H1 (cell line): ENCODE data around the gene BZW1. TPM values are rescaled to one million over a fixed set of nuclear protein-coding genes. Genes with fewer than 3 reads are reported as not detected.

Experiments
- CTCF ChIA-PET: fragments of 300-600 bp; sonication (Branson Sonifier 250); formaldehyde crosslinking; loops from one replicate; lab custom pipeline; 2021; ENCODE audit not compliant: partially characterized antibody; lab: Charles Lee
- POLR2A ChIA-PET: fragments of 300-600 bp; sonication (Branson Sonifier 250); formaldehyde crosslinking; loops from one replicate; lab custom pipeline; 2021; ENCODE audit warnings: inconsistent platforms; ENCODE audit not compliant: partially characterized antibody; lab: Charles Lee
- DNase-seq, 2 experiments: peaks; one replicate each; pipeline versions ENCODE4 v3.0.0 to v3.0.0-alpha.2; 2010 to 2022; ENCODE audit warnings: low spot score in 2 of 2, low read depth in 1 of 2, mixed read lengths in 1 of 2
- FAIRE-seq: peaks from 2 replicates; lab custom pipeline; 2011; peaks lifted over from hg19 to GRCh38; lab: Jason Lieb, UNC
- H2AFZ ChIP-seq: 2 replicates; pipeline ENCODE4 v1.8.1; 2012; ENCODE audit warnings: low read length, inconsistent platforms
- H2AK5ac ChIP-seq: 2 replicates; pipeline ENCODE4 v1.6.1; 2013; ENCODE audit warnings: low read depth, low read length
- H2BK120ac ChIP-seq: replicated peaks from 2 replicates; pipeline ENCODE3; 2013; ENCODE audit warnings: low read depth, low read length, inconsistent platforms
- H2BK12ac ChIP-seq: 2 replicates; pipeline ENCODE4 v1.6.1; 2013; ENCODE audit warnings: low read depth, low read length
- H2BK15ac ChIP-seq: 2 replicates; pipeline ENCODE4 v1.6.1; 2013; ENCODE audit warnings: low read length
- H2BK20ac ChIP-seq: 2 replicates; pipeline ENCODE4 v1.6.1; 2013; ENCODE audit warnings: low read length
- H2BK5ac ChIP-seq: 2 replicates; pipeline ENCODE4 v1.6.1; 2013; ENCODE audit warnings: low read depth, low read length
- H3K14ac ChIP-seq: 2 replicates; pipeline ENCODE4 v1.6.1; 2013; ENCODE audit warnings: inconsistent platforms; ENCODE audit not compliant: insufficient read length
- H3K18ac ChIP-seq: 2 replicates; pipeline ENCODE4 v1.6.1; 2013; ENCODE audit warnings: low read length; ENCODE audit errors: extremely low read depth
- H3K23ac ChIP-seq: 2 replicates; pipeline ENCODE4 v1.6.1; 2013; ENCODE audit warnings: inconsistent platforms; ENCODE audit not compliant: insufficient read length
- H3K23me2 ChIP-seq: 2 replicates; pipeline ENCODE4 v1.6.1; 2013; ENCODE audit warnings: low read depth, low read length
- H3K27ac ChIP-seq: 2 replicates; pipeline ENCODE4 v1.6.1; 2011; ENCODE audit warnings: low read depth, low read length, inconsistent platforms
- H3K27me3 ChIP-seq, 4 experiments: replicated peaks in 1 of 4; 1 replicate in 1 of 4; 2 replicates in 3 of 4; pipeline versions ENCODE4 v1.6.1 to v1.8.1; 2011 to 2013; ENCODE audit warnings: low read length in 3 of 4, mild to moderate bottlenecking in 3 of 4, inconsistent platforms in 2 of 4, mixed read lengths in 2 of 4, moderate library complexity in 1 of 4; ENCODE audit not compliant: control insufficient read depth in 3 of 4, insufficient read depth in 3 of 4; ENCODE audit errors: extremely low read depth in 1 of 4
- H3K36me3 ChIP-seq, 4 experiments: 2 replicates each; pipeline versions ENCODE4 v1.6.1 to v1.8.1; 2011 to 2013; ENCODE audit warnings: mild to moderate bottlenecking in 4 of 4, low read length in 3 of 4, moderate library complexity in 2 of 4, control low read depth in 1 of 4, inconsistent platforms in 1 of 4; ENCODE audit not compliant: insufficient read depth in 4 of 4, control insufficient read depth in 2 of 4
- H3K4ac ChIP-seq: replicated peaks from 2 replicates; pipeline ENCODE3; 2013; ENCODE audit warnings: low read length, low read depth, mixed read lengths, inconsistent platforms; ENCODE audit not compliant: insufficient read length
- H3K4me1 ChIP-seq, 4 experiments: replicated peaks in 1 of 4; 1 replicate in 1 of 4; 2 replicates in 3 of 4; pipeline versions ENCODE4 v1.6.1 to v1.8.1; 2011 to 2013; ENCODE audit warnings: low read length in 3 of 4, inconsistent platforms in 2 of 4, mixed read lengths in 1 of 4; ENCODE audit not compliant: insufficient read depth in 4 of 4, control insufficient read depth in 3 of 4
- H3K4me2 ChIP-seq, 2 experiments: 2 replicates each; pipeline versions ENCODE4 v1.6.1 to v1.8.1; 2011 to 2013; ENCODE audit warnings: low read depth in 2 of 2, low read length in 2 of 2, control low read depth in 1 of 2, inconsistent platforms in 1 of 2, mild to moderate bottlenecking in 1 of 2; ENCODE audit not compliant: insufficient read depth in 1 of 2
- H3K4me3 ChIP-seq, 4 experiments: fragments of 200-600, 300-600 bp in 1 of 4; sonication (generic), shearing (Covaris generic), sonication (Bioruptor Twin) in 1 of 4; 2 replicates each; pipeline versions ENCODE4 v1.5.1 to v1.8.1; 2011 to 2016; ENCODE audit warnings: low read length in 4 of 4, low read depth in 3 of 4, control low read depth in 2 of 4, inconsistent platforms in 2 of 4, mild to moderate bottlenecking in 2 of 4, mixed read lengths in 1 of 4, moderate library complexity in 1 of 4; ENCODE audit not compliant: insufficient read depth in 2 of 4; ENCODE audit errors: extremely low read depth in 1 of 4
- H3K56ac ChIP-seq: replicated peaks from 2 replicates; pipeline ENCODE3; 2013; ENCODE audit warnings: low read depth, mild to moderate bottlenecking, mixed read lengths, low read length, inconsistent platforms; ENCODE audit not compliant: insufficient read length
- H3K79me1 ChIP-seq: 2 replicates; pipeline ENCODE4 v1.6.1; 2013; ENCODE audit warnings: low read depth, low read length, control low read depth
- H3K79me2 ChIP-seq, 2 experiments: 2 replicates each; pipeline versions ENCODE4 v1.6.1 to v1.8.1; 2012 to 2013; ENCODE audit warnings: low read length in 2 of 2, mild to moderate bottlenecking in 2 of 2, inconsistent platforms in 1 of 2; ENCODE audit not compliant: insufficient read depth in 2 of 2, control insufficient read depth in 1 of 2
- H3K9ac ChIP-seq, 4 experiments: replicated peaks in 1 of 4; 1 replicate in 1 of 4; 2 replicates in 3 of 4; pipeline versions ENCODE4 v1.6.1 to v1.8.1; 2011 to 2013; ENCODE audit warnings: low read depth in 3 of 4, low read length in 3 of 4, control low read depth in 2 of 4, mild to moderate bottlenecking in 2 of 4, moderate library complexity in 2 of 4, inconsistent platforms in 1 of 4; ENCODE audit errors: extremely low read depth in 1 of 4
- H3K9me3 ChIP-seq, 2 experiments: 2 replicates each; pipeline versions ENCODE4 v1.6.1 to v1.8.1; 2012 to 2013; ENCODE audit warnings: mild to moderate bottlenecking in 2 of 2, moderate library complexity in 2 of 2, control low read depth in 1 of 2, inconsistent platforms in 1 of 2, low read depth in 1 of 2, low read length in 1 of 2, mixed read lengths in 1 of 2; ENCODE audit not compliant: insufficient read depth in 2 of 2
- H4K20me1 ChIP-seq, 2 experiments: replicated peaks in 1 of 2; 2 replicates each; pipeline versions ENCODE3 to v1.8.1; 2011 to 2013; ENCODE audit warnings: inconsistent platforms in 2 of 2, low read length in 2 of 2, mild to moderate bottlenecking in 1 of 2; ENCODE audit not compliant: insufficient read depth in 2 of 2, control insufficient read depth in 1 of 2
- H4K5ac ChIP-seq: 2 replicates; pipeline ENCODE4 v1.6.1; 2013; ENCODE audit warnings: low read length, low read depth, mixed read lengths, inconsistent platforms; ENCODE audit not compliant: insufficient read length
- H4K8ac ChIP-seq: 2 replicates; pipeline ENCODE4 v1.8.0; 2013; ENCODE audit warnings: mild to moderate bottlenecking, moderate library complexity, low read length, inconsistent platforms; ENCODE audit not compliant: insufficient read depth; ENCODE audit errors: extremely low read depth
- H4K91ac ChIP-seq: replicated peaks from 2 replicates; pipeline ENCODE3; 2013; ENCODE audit warnings: low read length, mixed read lengths, inconsistent platforms; ENCODE audit not compliant: insufficient read length
- KDM1A ChIP-seq: fragments of 200-600, 300-600 bp; sonication (generic); IDR thresholded peaks from 2 replicates; pipeline ENCODE4 v1.7.1; 2016; ENCODE audit warnings: mild to moderate bottlenecking, low read length, borderline replicate concordance
- POLR2A ChIP-seq, 2 experiments: IDR thresholded peaks; 1 replicate in 1 of 2; 2 replicates in 1 of 2; pipeline ENCODE4 v1.6.1; 2011; ENCODE audit warnings: low read depth in 2 of 2, low read length in 2 of 2, mild to moderate bottlenecking in 2 of 2; ENCODE audit errors: control extremely low read depth in 1 of 2
- WGBS, 2 experiments: shearing (Covaris generic) in 1 of 2; methylation state at CpG; one replicate each; pipeline versions ENCODE4 v1.1.6 to v1.1.7; 2013 to 2015; ENCODE audit warnings: low lambda C conversion rate in 2 of 2, mixed read lengths in 2 of 2, inconsistent platforms in 1 of 2, low coverage in 1 of 2, missing lambda C conversion rate in 1 of 2; ENCODE audit not compliant: insufficient replicate concordance in 2 of 2, insufficient coverage in 1 of 2, insufficient read length in 1 of 2; ENCODE audit errors: extremely low coverage in 1 of 2, missing lambda C conversion rate in 1 of 2; 5-methylcytosine and 5-hydroxymethylcytosine counted together
- polyA plus RNA-seq, 7 experiments: library from polyadenylated mRNA; depleted of rRNA in 3 of 7; stranded (reverse) in 5 of 7; unstranded in 2 of 7; fragments of >200 nt in 5 of 7; fragments of 200-250 nt in 2 of 7; gene quantifications; 1 replicate in 5 of 7; 2 replicates in 1 of 7; 4 replicates in 1 of 7; pipeline versions ENCODE4 v1.2.1 to v1.2.3, GENCODE V29; 2011 to 2013; ENCODE audit warnings: missing spikeins in 2 of 7, mixed read lengths in 2 of 7
- total RNA-seq: library from RNA; stranded (reverse); fragmentation: NEBNext Ultra II Directional; extraction: Animal tissue kit (Norgen Biotek cat#: 25700); gene quantifications from 2 replicates; pipeline ENCODE4 v1.2.1, GENCODE V29; 2021

Gene BZW1
- total and polyA plus RNA-seq, 2 of the 8 experiments (the other 6 are each of a cell fraction or from before 2014, with no cell fraction given) = 152 to 335 TPM

DNA sequence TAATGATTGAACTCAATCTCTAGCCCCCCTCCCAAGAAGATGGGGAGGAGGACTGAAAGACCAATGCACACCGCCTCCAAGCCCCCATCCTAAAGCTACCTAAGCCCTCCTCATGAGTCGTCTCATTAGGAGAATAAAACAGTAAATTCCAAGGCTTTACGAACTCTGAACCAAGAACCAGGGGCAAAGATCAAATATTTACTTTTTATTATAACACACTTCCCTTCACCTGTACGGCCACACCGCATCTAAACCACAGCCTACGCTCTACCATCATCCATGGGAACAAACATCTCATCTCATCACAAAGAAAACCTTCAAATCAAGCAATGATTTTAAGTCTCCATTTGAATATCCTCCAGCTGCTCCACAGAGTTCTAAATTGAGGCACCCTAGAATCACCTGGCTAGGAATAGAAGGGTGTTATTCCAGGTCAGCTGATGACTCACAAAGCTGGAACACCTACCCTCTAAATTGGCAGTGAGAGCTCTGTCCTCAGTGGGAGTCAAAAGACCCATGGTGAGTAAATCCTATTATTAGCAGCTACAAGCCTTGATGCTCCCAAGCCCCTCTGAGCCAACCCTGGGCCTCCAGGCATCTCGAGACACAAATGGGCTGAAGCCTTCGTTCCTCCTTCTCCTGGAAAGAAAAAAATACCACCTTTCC, 45.6 kb upstream of the BZW1 start:
- Histone ChIP-seq H3K14ac (no peak overlapping the region), H3K4me2 (no peak overlapping the region), H4K5ac (no peak overlapping the region), H2AK5ac (no peak overlapping the region), H3K36me3 (no peaks in the 10 kb centered on the region), H4K91ac (no peak overlapping the region), H2BK5ac (no peak overlapping the region), H4K20me1 (no peaks in the 10 kb centered on the region), H3K4me3 (no peak overlapping the region), H3K27ac (no peak overlapping the region), H3K4ac (no peak overlapping the region), H4K8ac (no peak overlapping the region), H3K27me3 (no peaks in the 10 kb centered on the region), H3K18ac (no peak overlapping the region), H3K23me2 (no peaks in the 10 kb centered on the region), H3K79me2 (no peaks in the 10 kb centered on the region), H3K9ac (no peak overlapping the region), H2AFZ (no peak overlapping the region), H2BK20ac (no peak overlapping the region), H2BK12ac (no peak overlapping the region), H3K4me1 (no peaks in the 10 kb centered on the region), H3K79me1 (no peaks in the 10 kb centered on the region; the same call in 1 of the 2 replicates), H3K56ac (no peak overlapping the region), H3K9me3 (no peaks in the 10 kb centered on the region), H2BK15ac (no peak overlapping the region), H3K23ac (no peak overlapping the region), H2BK120ac (no peak overlapping the region)
- WGBS, 2 experiments = 91% methylated on average over 8 of the region's 8 CpGs; no CpG with 5 or more reads in 1 of the 2 experiments
- CTCF ChIA-PET = interaction anchor here (0.6 to 2.6 kb wide), 4 partner anchors 11 to 1314 kb away, joined by 3 to 7 read pairs (median 4); no protein-coding TSS in a partner anchor
- DNase-seq = no peak
- TF ChIP-seq POLR2A (IDR thresholded peaks at IDR 0.05; ENCODE audit: control extremely low read depth in 1 of 2, low read depth in 2 of 2, low read length in 2 of 2) (no peak), KDM1A (no peak)
- FAIRE-seq = no peak
- POLR2A ChIA-PET = no interaction called here
